NOMO-1 (cell line): Measurements from ENCODE around the gene PAH.
A peak's percentile ranks its signal among the peaks of the same experiment; 100 is the strongest.

Experiments
- DNase-seq, 2 experiments: peaks; one replicate each; lab custom pipeline; 2025; ENCODE audit not compliant: unreplicated experiment in 2 of 2; lab: John Stamatoyannopoulos, UW

The PAH gene

GRCh38 chr12:102917026-102917787, at the start of gene PAH:
TSS of gene PAH (minus strand) at chr12:102917244. CDS start at chr12:102917130, 114 bp downstream.
- peak in 1 of 2 experiments; percentile 1 for DNase-seq

GRCh38 chr12:102966200-102966863, 49.3 kb upstream of the PAH start:
- no peak for DNase-seq

GRCh38 chr12:102965281-102966155, 48.5 kb upstream of the PAH start:
- no peak for DNase-seq

GRCh38 chr12:102964872-102965271, 47.8 kb upstream of the PAH start:
- no peak for DNase-seq

DNA sequence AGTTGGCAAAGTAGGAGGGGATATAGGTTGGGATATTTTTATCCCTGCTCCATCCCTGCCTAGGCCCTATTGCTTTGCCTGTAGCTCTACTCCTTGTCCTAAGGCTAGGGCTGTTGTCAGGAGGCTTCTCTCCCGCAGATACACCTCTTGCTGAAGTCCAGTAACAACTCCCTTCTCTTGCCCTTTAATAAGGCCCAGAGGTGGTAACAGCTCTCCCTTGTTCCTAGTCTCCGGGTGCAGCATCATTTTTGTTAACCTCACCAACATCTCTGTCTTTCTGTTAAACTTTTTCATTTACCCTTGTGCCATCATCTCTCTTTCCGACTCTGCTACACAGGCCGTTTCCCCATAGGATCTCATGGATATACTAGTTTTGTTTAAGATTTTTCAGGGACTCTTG, 46.8 kb upstream of the PAH start:
- DNase-seq, result no peak

DNA sequence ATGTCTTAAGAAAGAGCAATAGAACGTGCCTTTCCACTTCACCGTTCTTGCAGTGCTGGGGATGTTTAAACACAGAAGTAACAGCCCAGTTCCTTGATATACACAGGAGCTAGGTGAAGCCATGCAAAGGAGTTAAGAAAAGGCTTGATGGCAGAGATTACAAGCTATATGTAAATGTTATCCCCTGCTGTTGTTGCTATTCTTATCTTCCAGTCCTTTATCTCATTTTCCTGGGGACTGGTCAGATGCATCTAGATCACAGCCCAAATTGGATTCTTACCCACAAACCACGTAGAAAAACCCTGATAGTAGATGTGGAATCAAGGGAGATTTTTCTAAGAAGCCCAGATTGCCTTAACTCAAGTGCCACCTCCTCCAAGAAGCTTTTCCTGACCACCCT, 45.9 kb upstream of the PAH start:
- no peak for DNase-seq

DNA sequence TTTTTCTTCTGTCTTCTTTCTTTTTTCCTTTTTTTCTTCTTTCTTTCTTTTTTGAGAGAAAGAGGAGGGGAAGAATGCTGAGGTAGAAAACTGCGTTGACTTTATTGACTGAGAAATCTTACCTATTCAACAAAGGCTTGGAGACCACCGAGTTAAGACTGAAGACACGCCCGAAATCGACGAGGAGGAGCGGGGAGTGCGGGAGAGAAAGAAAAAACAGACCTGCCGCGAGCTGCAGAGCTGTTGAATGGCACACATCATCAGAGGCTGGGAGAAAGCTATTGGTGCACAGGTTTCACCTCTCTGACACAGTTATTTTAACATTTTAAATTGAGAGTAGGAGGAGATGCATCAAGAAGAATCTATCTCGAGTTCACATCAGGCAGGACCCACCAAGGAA, 45.5 kb upstream of the PAH start:
- no peak for DNase-seq

DNA sequence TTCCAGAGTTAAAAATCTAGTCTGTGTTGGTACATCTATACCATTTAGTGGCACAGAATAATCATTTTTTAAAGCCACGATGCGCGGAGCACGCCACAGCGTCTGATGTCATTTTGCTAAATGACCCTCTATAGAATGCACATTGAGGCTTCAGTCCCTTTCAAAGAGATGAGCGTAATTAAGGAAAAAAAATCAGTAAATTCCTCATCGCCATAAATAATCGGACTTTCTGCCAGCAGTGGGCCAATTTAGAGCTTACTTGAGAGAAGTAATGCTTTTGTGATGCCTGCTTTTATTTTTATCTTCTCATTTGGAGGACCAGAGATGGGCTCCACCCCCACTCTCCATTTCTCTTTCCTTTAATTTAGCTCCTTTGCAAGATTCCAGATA, 44.4 kb upstream of the PAH start:
- no peak for DNase-seq

GRCh38 chr12:102960766-102961465, 43.9 kb upstream of the PAH start:
- DNase-seq, result no peak

DNA sequence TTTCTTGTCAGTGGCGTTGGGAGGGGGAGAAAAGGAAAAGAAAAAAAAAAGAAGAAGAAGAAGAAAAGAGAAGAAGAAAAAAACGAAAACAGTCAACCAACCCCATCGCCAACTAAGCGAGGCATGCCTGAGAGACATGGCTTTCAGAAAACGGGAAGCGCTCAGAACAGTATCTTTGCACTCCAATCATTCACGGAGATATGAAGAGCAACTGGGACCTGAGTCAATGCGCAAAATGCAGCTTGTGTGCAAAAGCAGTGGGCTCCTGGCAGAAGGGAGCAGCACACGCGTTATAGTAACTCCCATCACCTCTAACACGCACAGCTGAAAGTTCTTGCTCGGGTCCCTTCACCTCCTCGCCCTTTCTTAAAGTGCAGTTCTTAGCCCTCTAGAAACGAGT, 42.3 kb upstream of the PAH start:
- DNase-seq, result no peak

- DNase-seq, result no peak
Observed at GRCh38 chr12:102958830-102959176, 41.8 kb upstream of the PAH start.

DNA sequence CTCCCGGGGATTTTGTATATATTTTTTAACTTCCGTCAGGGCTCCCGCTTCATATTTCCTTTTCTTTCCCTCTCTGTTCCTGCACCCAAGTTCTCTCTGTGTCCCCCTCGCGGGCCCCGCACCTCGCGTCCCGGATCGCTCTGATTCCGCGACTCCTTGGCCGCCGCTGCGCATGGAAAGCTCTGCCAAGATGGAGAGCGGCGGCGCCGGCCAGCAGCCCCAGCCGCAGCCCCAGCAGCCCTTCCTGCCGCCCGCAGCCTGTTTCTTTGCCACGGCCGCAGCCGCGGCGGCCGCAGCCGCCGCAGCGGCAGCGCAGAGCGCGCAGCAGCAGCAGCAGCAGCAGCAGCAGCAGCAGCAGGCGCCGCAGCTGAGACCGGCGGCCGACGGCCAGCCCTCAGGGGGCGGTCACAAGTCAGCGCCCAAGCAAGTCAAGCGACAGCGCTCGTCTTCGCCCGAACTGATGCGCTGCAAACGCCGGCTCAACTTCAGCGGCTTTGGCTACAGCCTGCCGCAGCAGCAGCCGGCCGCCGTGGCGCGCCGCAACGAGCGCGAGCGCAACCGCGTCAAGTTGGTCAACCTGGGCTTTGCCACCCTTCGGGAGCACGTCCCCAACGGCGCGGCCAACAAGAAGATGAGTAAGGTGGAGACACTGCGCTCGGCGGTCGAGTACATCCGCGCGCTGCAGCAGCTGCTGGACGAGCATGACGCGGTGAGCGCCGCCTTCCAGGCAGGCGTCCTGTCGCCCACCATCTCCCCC, 41.2 kb upstream of the PAH start:
- DNase-seq, result no peak

DNA sequence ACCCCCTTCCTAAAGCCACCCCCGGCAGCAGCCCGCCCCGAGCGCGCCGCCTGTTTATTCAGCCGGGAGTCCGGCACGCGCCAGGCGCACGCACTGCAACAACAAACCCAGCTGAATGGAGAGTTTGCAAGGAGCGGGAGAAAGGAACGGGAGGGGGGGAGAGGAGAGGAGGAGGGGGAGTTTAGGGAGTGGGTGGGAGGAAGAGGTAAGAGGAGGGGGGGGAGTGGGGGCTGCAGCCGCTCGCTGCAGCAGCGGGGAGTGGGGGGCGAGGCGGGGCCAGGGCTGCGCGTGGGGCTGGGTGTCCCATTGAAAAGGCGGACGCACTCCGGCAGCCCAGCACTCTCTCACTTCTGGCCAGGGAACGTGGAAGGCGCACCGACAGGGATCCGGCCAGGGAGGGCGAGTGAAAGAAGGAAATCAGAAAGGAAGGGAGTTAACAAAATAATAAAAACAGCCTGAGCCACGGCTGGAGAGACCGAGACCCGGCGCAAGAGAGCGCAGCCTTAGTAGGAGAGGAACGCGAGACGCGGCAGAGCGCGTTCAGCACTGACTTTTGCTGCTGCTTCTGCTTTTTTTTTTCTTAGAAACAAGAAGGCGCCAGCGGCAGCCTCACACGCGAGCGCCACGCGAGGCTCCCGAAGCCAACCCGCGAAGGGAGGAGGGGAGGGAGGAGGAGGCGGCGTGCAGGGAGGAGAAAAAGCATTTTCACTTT, 40.5 kb upstream of the PAH start, which contains the start of gene ASCL1:
Gene ASCL1, plus strand, starts transcription at position 336 of the 712 bp plus-strand sequence. CDS start 571 bp downstream, outside the sequence.
- DNase-seq, result no peak

- DNase-seq, result no peak
Observed at GRCh38 chr12:102956738-102957327, 39.8 kb upstream of the PAH start.

GRCh38 chr12:102955926-102956737, 39.1 kb upstream of the PAH start:
- no peak for DNase-seq

DNA sequence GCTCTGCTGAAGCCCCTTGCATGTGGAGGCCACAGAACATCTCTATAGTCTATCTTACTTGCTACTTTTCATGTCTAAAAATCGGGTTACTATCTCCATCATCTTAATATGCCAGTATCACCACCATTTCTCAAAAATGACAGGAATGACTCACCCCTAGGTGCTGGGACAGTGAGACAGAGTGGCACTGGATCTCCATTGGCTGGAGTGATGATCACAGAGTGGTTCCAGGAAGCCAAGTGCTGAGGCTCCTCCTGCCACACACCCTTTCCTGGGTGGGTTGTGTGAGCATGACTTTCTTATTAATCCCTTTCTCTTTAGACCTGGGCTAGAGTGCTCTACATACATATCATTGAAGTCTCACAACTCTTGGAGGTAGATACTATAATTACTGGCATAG, 37.1 kb upstream of the PAH start:
- DNase-seq, result no peak

- DNase-seq, result no peak
Observed at GRCh38 chr12:102953221-102953620, 36.2 kb upstream of the PAH start.

DNA sequence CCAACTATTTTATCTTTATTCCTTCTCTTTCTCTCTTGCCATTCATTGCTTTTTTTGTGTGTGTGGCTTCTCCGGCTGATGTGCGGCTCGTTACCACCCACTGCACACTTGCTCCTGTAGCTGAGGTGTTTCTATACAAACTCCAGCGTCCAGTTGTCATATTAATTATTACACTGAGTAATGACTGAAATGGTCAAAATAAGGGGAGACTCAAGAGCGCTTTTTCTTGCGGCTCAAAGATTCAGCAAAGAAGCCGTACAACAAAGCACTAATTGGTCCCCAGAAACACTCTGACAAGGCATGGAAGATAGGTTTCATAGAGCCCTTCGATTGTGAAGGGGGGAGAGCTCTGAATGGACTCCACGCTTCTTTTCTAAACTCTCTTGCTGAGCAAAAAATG, 34.8 kb upstream of the PAH start:
- DNase-seq, result no peak
